ENCODE measurements around the gene S100A13.
"Not testable (repeated sequence)": the region's sequence is repeated elsewhere in the genome, so short reads cannot be mapped to it uniquely, and the experiment has no call there.

The S100A13 gene

GRCh38 chr1:153626904-153627714 lies at the start of gene S100A13:
Gene S100A13 (minus strand): TSS chr1:153627505. CDS start chr1:153626472, 1,033 bp downstream.
- peak; percentile 95 for DNase-seq (ENCODE audit: low spot score)

- no peak for DNase-seq (ENCODE audit: low spot score)
These were observed 46.2 kb upstream of the S100A13 start for GRCh38 chr1:153673511-153673910.

GRCh38 chr1:153671628-153672353 lies 44.5 kb upstream of the S100A13 start:
- not testable (repeated sequence) for DNase-seq (ENCODE audit: low spot score)

- peak; percentile 98 for DNase-seq (ENCODE audit: low spot score)
These were observed 43.7 kb upstream of the S100A13 start, which contains the start of gene ILF2 for GRCh38 chr1:153670859-153671627. Gene ILF2 (minus strand): TSS chr1:153670993. CDS start chr1:153670922, 71 bp downstream.

- DNase-seq (ENCODE audit: low spot score), result no peak
These were observed 43.1 kb upstream of the S100A13 start for GRCh38 chr1:153670257-153670858.

GRCh38 chr1:153669606-153670005 lies 42.3 kb upstream of the S100A13 start:
- no peak for DNase-seq (ENCODE audit: low spot score)

GRCh38 chr1:153668672-153669071 lies 41.4 kb upstream of the S100A13 start:
- not testable (repeated sequence) for DNase-seq (ENCODE audit: low spot score)

- no peak for DNase-seq (ENCODE audit: low spot score)
These were observed 40.1 kb upstream of the S100A13 start for GRCh38 chr1:153667439-153667838.

- DNase-seq (ENCODE audit: low spot score), result no peak
These were observed 35.9 kb upstream of the S100A13 start for GRCh38 chr1:153663211-153663610.

- DNase-seq (ENCODE audit: low spot score), result no peak
These were observed 35.0 kb upstream of the S100A13 start for GRCh38 chr1:153662269-153662668.

- no peak for DNase-seq (ENCODE audit: low spot score)
These were observed 33.9 kb upstream of the S100A13 start for GRCh38 chr1:153661111-153661708.

GRCh38 chr1:153659656-153660055 lies 32.4 kb upstream of the S100A13 start:
- no peak for DNase-seq (ENCODE audit: low spot score)

- DNase-seq (ENCODE audit: low spot score), result no peak
These were observed 31.9 kb upstream of the S100A13 start for GRCh38 chr1:153659175-153659534.

- DNase-seq (ENCODE audit: low spot score), result peak; percentile 95
These were observed 31.3 kb upstream of the S100A13 start, which contains the start of gene SNAPIN for GRCh38 chr1:153658400-153659174. Gene SNAPIN (plus strand): TSS chr1:153658703. CDS start chr1:153658744, 41 bp downstream.

- no peak for DNase-seq (ENCODE audit: low spot score)
These were observed 28.0 kb upstream of the S100A13 start for GRCh38 chr1:153655333-153655732.

GRCh38 chr1:153652805-153653500 lies 25.6 kb upstream of the S100A13 start:
- DNase-seq (ENCODE audit: low spot score), result no peak

- DNase-seq (ENCODE audit: low spot score), result no peak
These were observed 24.5 kb upstream of the S100A13 start for GRCh38 chr1:153651771-153652170.

GRCh38 chr1:153649863-153650235 lies 22.5 kb upstream of the S100A13 start:
- no peak for DNase-seq (ENCODE audit: low spot score)

- no peak for DNase-seq (ENCODE audit: low spot score)
These were observed 22.0 kb upstream of the S100A13 start for GRCh38 chr1:153649137-153649862.
